GM19035 (cell line): ENCODE data around the gene QRFPR.
"Not testable (repeated sequence)": the region's sequence is repeated elsewhere in the genome, so short reads cannot be mapped to it uniquely, and the experiment has no call there.

ENCODE experiments used
- ATAC-seq: cut with Tn5 transposase; IDR thresholded peaks from one replicate; pipeline ENCODE4 v1.9.1; 2021; ENCODE audit not compliant: unreplicated experiment

Gene QRFPR

DNA sequence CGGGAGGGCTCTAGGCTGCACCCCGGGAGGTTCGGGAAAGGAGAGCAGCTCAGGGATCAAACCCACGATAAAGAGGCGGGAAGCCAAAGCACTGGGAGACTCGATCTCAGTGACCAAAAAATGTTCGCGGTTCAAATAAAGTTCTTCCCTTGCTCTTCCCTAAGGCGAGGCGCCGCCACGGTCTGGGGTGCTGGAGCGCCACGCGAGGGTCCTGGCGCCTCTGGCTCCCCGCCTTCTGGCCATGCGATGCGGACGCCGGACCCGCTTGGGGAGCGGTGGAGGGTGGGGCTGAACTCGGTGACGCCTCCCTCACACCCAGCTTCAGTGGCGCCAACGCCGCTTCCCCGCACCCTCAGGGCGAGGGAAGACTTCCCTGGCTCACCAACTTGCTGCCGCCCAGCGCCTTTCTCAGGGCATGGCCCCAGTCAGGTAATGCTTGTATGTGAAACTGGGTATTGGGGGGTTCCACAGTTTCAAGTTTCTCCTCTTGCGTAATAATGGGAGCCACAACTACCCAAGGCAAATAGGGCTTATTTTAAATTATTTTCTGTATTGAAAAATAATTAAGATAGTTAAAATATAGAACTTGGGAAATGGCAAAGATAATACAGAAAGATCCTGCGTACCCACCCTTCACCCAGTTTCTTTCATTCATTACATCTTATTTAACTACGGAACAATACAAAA lies at the start of gene QRFPR:
QRFPR (minus strand) TSS at position 243 of the 687 bp plus-strand sequence. CDS start 371 bp downstream, outside the sequence.
- no peak for ATAC-seq

DNA sequence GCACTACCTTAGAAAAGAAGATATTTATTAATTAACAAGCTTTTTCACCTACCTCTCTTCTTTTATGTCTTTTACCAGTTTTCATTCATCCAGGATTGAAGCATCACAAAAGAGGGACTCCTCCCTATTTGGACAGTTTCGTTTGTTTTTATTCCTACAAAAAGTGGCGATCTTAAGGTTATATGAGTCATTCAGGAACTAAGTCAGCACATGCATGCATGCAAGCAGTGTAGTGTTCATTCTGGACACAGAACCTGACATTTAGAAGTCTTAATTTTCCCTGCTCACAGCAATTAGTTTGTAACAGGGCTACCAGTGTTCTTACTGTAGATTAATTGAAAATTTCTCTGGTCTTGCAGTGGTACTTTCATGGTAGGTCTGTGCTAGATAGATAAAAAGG lies 47.9 kb upstream of the QRFPR start:
- no peak for ATAC-seq

DNA sequence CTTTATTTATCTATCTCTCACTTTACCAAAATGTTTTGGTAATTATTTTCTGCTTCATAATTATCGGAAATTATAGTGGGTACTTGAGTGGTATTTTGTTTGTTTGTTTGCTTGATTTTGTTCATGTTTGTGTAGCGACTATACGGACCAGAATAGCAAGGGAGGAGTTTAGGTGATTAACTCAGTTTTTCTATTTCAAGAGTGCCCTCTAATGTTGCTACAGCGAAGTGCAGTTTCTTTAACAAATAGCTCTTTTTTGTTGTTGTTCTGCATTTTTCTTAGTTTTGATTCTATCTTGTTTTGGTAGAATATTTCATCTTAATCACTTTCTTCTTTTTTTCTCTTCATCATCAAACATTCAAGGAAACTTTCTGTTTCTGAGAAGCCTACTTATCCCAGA lies 40.8 kb upstream of the QRFPR start:
- no peak for ATAC-seq

DNA sequence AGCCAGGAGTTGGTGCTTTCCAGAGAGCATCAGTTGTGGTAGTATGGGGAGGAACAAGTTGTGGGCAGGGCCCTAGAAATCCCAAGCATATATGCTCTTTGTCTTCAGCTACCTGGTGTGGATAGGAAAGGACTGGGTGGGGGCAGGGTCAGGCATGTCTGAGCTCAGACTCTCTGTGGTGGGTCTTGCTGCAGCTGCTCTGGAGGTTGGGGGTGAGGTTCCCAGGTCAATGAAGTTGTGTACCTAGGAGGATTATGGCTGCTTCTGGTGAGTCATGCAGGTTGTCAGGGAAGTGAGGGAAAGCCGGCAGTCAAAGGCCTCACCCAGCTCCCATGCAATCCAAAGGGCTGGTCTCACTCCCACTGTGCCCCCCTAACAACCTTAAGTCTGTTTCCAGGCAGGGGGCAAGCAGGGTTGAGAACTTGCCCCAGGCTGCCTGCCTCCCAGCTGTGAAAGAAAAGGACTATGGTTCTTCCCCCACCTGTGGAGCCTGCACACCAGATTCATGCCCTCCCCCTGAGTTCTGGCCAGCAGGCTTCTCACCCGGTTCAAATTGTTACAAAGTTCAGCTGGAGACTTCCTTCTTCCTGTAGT lies 30.4 kb upstream of the QRFPR start:
- ATAC-seq, result no peak

DNA sequence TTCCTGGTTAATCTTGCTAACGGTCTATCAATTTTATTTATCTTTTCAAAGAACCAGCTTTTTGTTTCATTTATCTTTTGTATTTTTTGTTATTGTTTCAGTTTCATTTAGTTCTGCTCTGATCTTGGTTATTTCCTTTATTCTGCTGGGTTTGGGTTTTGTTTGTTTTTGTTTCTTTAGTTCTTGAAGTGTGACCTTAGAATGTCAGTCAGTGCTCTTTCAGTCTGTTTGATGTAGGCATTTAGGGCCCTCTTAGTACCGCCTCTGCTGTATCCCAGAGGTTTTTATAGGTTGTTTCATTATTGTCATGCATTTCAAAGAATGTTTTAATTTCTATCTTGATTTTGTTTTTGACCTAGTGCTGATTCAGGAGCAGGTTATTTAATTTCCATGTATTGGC lies 27.7 kb upstream of the QRFPR start:
- not testable (repeated sequence) for ATAC-seq

DNA sequence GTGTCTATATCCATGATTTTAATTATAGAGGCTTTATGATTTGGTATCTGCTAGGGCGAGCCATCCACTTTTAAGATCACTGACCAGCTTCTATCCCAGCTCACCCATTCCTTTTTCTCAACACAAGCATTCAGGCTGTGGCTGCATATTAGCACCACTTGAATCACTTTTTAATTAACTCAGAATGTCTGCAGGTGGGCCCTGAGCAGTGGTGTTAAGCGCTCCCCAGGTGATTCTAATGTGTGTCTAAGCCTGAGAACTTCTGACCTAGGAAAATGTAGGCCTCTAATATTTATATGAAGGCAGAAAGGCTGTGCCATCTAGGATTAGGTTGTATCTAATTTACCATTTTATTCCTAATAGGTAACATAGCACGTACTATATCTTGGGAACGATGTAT lies 19.8 kb upstream of the QRFPR start:
- no peak for ATAC-seq

DNA sequence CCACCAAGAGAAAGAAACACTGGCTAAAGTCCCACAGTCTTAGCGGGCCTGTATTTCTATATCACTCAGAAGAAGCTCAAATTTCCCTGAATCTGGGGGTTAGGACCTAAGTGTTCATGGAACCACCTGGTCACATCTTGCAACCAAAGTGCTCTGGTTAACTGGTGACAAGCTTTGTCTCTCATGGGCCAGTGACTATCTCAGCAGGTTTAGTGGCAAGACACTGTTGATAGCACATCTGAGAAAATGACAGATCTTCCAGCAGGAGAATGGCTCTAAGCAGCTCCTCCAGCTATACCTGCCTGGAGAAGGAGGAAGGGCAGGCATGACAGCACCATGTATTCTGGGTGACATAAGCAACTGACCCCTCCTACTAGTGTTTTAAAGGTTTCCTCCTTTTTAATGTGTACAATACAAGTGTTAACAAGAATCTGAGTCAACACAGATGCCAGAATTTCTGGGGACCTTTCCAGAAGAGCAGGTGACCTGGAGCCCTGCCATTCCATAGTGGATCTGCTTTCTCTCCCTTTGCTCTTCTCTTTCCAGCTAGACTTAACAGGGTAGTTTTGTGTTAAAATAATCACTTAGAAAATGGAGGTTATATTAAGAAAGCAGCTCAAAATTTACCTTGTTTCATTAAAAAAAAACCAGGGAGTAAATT lies 17.3 kb upstream of the QRFPR start:
- ATAC-seq, result no peak

DNA sequence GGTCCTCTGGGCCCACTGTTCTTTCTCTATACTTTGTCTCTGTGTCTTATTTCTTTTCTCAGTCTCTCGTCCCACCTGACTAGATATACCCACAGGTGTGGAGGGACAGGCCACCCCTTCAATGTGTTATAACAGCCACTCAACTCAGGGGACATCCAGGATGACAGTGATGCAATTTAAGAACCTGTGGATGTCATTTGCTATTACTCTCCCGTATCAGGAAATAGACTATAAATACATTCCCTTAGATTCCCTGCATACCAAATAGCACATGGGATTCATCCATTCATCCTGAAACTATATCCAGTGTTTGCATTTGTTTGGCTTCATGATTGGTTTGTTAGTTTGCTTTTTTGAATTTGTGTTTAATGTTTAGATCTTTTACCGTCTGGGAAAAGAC lies 16.6 kb upstream of the QRFPR start:
- no peak for ATAC-seq

DNA sequence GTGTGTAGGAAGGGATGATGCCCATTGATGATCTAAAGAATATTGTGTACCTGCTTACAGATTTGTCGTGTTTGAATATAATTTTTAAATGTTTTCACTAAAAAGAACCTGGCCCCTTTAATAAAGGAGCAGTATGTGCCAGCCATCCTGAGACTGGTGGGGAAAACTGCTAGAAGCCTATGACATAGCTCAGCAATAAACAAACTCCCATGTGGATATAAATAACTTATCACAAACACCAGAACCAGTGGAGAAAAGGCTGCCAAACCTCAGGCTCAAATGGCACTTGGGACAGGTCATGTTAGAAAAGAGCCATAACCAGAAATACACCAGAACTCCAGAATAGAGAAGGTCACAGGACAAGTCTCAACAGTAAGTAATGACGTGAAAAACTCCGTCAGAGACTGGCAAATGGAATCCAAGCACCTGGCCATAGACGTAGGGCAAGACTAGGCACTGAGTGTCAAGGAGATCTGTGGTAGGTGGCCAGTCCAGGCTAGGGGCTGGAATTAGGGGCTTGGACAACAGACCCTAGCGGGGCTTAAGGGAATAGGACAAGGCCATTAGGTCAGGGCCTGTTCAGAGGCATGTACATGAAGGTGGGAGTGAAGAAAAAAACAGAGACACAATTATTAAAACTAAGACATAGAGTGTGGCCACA lies 11.7 kb upstream of the QRFPR start:
- ATAC-seq, result no peak

DNA sequence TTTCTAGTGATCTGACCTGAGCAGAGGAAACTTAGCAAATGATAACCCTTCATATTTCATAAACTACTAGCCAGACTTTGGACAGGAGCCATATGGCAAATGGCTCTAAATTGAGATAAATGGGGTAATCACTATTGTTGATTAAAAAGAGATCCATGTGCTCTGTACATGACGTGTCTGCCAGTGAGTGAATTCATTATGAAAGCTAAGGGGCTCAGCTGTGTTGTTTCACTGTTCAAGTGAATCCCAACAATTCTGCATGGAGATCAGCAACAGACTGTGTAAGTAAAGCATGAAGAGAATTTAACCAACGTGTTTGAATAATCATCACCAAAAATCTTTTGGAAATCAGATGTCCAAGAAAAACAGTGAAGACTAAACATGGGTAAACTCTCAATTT lies 9.5 kb upstream of the QRFPR start:
- ATAC-seq, result no peak

DNA sequence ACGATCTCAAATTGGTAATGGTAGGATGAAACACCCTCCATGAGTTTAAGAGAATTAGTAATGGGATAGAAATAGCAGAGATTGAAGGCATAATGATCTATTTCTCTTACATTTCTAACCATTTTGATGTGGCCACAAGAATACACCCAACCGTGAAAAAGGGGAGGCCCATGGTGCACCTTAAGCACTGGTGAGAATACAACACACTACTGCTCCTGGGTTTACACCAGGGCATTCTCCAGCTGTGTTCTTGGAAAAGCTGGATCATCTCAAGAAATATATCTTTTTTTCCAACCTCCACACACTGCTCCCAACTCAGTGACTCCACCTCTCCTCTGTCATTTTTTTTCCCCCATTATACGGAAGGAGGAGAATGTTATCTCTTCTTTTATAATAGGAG lies 1.5 kb downstream of the QRFPR start:
- ATAC-seq, result no peak

DNA sequence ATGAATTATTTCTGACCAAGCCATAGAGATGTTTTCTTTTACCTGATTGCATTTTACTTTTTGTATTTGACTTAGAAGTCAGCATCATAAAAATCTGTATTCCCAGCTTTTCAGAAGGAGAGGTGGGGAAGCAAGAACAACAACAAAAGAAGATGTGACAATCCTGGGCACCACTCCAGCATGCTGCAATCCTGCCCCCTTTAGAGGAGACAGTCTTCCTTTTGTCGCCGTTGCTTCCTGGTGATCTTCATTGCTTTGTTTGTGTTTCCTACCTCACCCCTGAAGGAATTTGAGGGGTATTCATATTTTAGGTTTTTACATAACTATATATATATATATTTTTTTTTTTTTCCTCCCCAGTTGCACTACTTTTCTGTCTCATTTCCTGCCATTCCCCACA lies 3.7 kb downstream of the QRFPR start:
- no peak for ATAC-seq

DNA sequence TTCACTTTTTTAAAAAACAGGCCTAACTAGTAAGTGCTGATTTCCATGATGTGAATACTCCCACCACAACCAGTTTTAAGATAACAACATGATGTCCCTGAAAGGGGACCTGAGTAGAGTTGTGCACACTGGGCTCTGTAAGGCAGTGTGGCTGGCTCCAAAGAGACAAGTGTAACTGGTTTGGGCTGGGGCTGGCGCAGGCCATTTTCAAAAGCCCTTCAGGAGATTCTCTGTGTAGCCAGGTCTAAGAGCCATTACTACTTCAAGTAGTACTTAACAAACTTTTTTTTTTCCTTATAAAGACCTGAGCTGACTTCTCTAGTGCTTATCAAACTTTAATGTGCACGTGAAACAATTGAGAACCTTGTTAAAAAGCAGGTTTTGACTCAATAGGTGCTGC lies 4.3 kb downstream of the QRFPR start:
- ATAC-seq, result no peak

DNA sequence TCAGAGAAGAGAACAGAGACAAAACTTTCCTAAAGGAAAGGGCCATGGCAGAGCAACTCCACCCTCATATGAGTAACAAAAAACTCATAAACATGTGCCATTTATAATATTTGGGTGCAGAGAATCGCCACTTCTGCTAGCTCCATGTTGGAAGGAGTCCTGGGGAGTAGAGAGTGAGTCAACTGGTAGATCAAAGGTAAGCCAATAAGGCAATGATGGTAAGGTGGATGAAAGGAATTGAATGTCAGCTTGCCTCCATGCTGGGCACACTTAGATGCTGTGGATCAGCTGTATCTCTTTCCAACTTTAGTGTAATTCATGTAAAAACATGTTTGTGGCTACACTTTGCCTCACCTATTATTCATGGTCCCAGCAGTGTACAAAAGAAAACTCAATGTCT lies 4.7 kb downstream of the QRFPR start:
- ATAC-seq, result no peak

DNA sequence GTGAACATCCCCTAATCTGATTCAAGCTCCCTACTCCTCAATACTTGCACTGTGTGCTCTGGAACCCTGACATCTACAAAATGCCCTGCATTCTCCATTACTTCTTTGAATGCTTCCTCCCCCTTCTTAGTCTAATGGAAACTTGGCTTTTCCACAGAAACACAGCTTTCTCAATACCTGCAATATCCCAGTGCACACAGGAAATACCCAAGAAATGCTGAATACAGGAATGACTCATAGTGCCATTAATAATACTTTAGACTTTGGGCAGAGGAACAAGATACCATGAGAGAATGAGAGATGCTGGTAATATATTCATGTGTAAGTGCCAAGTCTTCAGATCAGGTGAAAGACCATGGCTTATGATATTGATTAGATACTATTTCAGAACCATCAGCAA lies 5.6 kb downstream of the QRFPR start:
- no peak for ATAC-seq

DNA sequence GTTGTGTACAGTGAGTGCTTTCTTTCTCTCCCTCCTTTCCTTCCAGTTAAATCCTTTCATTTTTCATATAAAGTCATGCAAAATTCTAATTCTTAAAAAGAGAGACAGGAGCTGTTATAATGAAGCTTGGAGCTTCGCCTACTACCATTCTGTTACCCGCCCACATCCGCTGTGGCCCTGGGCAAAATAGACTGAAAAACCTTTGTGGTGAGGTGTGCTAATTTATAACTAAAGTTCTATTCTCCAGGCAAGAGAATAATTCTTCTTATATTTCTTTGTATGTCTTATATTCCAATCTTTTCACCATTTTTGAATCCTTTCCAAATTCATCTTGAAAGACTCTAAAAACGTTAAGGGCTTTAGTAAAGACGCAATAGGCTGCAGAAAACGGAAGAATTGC lies 7.0 kb downstream of the QRFPR start:
- no peak for ATAC-seq

DNA sequence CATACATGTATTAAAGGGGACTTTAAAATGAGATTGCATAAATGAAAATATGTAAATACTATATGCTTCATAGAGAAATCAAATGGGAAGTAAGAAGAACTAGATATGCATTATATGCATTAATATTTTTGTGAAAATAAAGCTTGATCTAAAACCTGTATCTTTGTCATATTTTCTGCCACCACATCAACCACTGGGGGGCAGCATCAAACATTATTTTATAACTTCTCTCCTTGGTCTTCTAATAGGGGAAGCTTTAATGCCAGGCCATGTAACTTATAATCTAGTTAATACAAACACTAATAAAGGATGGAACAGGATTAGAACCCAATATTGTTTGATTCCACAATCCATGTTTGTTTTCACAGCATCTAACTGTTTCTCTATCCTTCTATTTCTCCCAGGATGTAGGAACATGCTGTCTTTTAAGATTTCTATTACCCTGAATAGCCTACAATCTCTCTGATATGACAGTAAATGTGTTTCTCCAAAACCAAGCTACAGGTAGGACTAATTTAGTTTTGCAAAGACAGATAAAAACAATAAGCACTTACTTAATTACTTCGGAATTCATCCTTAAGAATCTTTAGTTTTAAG lies 10.0 kb downstream of the QRFPR start:
- no peak for ATAC-seq

DNA sequence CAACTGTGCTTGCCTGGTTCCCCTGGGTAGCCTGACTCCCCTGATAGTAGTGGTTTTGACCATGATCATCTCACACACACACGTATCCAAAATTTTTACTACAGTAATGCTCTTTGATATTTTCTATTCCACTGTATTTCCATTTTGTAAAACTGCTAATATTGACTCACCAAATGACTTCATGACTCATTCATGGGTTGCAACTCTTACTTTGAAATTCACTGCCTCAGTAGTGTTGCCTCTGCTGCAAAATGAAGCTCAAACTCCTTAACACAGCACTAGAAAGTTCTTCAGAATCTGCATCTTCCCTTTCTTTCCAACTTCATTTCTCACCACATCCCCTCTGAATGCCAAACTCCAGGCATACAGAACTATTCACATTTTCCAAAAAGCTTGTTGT lies 20.3 kb downstream of the QRFPR start:
- no peak for ATAC-seq

DNA sequence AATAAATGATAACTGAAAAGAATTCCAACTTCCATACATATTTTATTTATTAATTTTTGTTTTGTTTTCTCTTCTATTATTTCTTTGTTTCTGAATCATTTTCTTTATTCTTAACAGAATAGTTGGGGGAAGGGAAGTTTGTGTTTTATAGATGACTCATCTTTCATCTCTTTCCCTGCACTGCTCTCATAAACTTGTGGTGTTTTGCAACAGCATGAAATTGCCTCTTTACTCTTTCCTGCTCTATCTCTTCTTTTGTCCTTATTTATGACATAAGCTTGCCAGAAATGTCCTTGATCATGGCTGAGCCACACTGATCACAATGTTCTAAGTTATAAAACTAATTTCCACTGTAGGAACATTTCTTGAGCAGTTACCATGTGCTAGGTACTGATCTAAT lies 22.3 kb downstream of the QRFPR start:
- ATAC-seq, result no peak

DNA sequence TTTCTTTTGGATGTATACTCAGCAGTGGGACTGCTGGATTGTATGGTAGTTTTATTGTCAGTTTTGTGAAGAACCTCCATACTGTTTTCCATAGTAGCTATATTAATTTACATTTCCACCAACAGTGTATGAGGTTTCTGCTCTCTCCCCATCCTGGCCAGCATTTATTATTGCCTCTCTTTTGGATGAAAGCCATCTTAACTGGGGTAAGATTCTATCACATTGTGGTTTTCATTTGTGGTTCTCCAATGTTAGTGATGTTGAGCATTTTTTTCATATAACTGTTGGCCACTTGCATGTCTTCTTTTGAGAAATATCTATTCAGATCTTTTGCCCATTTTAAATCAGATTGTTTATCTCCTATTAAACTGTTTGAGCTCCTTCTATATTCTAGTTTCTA lies 27.6 kb downstream of the QRFPR start:
- ATAC-seq, result no peak

DNA sequence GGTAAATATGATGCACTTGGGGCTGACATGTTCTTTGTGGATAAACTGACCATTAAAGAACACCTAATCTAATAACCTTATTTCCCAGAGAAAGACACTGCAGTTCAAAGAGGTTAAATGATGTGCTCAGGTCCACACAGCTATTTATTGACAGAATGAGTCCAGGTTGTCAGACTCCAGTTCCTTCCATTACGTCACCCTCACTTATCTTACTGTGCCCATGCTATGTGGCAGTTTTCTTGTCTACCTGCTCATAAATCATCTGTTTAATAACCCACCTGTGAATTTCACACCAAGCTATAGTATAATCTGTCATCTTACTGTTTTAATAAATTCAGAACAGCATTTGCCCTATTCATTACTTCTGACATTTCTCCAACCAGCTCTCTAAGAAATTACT lies 36.7 kb downstream of the QRFPR start:
- ATAC-seq, result no peak

DNA sequence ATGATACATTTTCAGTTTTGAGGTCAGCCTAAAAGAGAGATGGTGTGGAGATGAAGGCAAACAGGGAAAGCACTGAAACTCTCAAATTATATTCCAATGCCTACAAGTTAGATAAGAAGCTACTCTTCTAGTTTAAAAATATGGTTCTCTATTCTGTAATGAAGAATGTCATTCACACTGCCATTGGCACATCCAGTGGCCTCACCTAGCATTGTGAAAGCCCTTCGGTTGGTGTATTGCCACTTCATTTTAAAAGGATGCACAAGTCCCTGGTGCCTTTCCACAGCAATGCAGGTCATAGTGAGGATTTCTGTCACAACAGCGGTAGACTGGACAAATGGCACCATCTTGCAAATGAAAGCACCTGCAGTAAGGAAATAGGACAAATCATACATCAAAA lies 40.6 kb downstream of the QRFPR start:
- no peak for ATAC-seq
